Measurements from ENCODE around the gene OSER1. TPM values are rescaled to one million over a fixed set of nuclear protein-coding genes. Genes with fewer than 3 reads are reported as not detected.

The OSER1 gene
- total RNA-seq, 1 donor from 2014 or later = 28.2 TPM

- no peak for DNase-seq (ENCODE audit: low spot score)
- H3K9me3 Mint-ChIP-seq (ENCODE audit: unreplicated experiment) = no peaks in the 10 kb centered on the region
- H3K4me1 Mint-ChIP-seq (ENCODE audit: unreplicated experiment) = peaks cover 3% of the 10 kb centered on the region
- H3K36me3 Mint-ChIP-seq (ENCODE audit: low read depth, unreplicated experiment) = peaks cover 7% of the 10 kb centered on the region
- no peak for TF ChIP-seq CTCF (IDR thresholded peaks at IDR 0.05; ENCODE audit: unreplicated experiment)
- H3K27me3 Mint-ChIP-seq (ENCODE audit: unreplicated experiment) = peaks cover 2% of the 10 kb centered on the region
- H3K4me3 Mint-ChIP-seq (ENCODE audit: unreplicated experiment) = no peak overlapping the region
- H3K27ac Mint-ChIP-seq (ENCODE audit: unreplicated experiment) = no peak overlapping the region
Measured at GRCh38 chr20:44154521-44155001, 56.0 kb downstream of the OSER1 start.

- Mint-ChIP-seq H3K27ac (ENCODE audit: unreplicated experiment) (peak overlapping the region; percentile 36), H3K4me3 (ENCODE audit: unreplicated experiment) (no peak overlapping the region), H3K27me3 (ENCODE audit: unreplicated experiment) (no peaks in the 10 kb centered on the region), H3K9me3 (ENCODE audit: unreplicated experiment) (no peaks in the 10 kb centered on the region), H3K4me1 (ENCODE audit: unreplicated experiment) (peaks cover 5% of the 10 kb centered on the region), H3K36me3 (ENCODE audit: low read depth, unreplicated experiment) (no peaks in the 10 kb centered on the region)
- TF ChIP-seq CTCF (IDR thresholded peaks at IDR 0.05; ENCODE audit: unreplicated experiment) = no peak
- DNase-seq (ENCODE audit: low spot score) = no peak
Measured at GRCh38 chr20:44153636-44154043, 56.9 kb downstream of the OSER1 start.

- Mint-ChIP-seq H3K9me3 (ENCODE audit: unreplicated experiment) (no peaks in the 10 kb centered on the region), H3K27me3 (ENCODE audit: unreplicated experiment) (peaks cover 1% of the 10 kb centered on the region), H3K4me3 (ENCODE audit: unreplicated experiment) (no peak overlapping the region), H3K27ac (ENCODE audit: unreplicated experiment) (no peak overlapping the region), H3K36me3 (ENCODE audit: low read depth, unreplicated experiment) (no peaks in the 10 kb centered on the region), H3K4me1 (ENCODE audit: unreplicated experiment) (peaks cover 5% of the 10 kb centered on the region)
- TF ChIP-seq CTCF (IDR thresholded peaks at IDR 0.05; ENCODE audit: unreplicated experiment) = no peak
- DNase-seq (ENCODE audit: low spot score) = no peak
Measured at GRCh38 chr20:44151621-44152416, 58.8 kb downstream of the OSER1 start.

GRCh38 chr20:44146272-44146671 is 64.3 kb downstream of the OSER1 start:
- Mint-ChIP-seq H3K4me3 (ENCODE audit: unreplicated experiment) (no peak overlapping the region), H3K36me3 (ENCODE audit: low read depth, unreplicated experiment) (no peaks in the 10 kb centered on the region), H3K4me1 (ENCODE audit: unreplicated experiment) (peaks cover 9% of the 10 kb centered on the region), H3K9me3 (ENCODE audit: unreplicated experiment) (no peaks in the 10 kb centered on the region), H3K27me3 (ENCODE audit: unreplicated experiment) (peaks cover 8% of the 10 kb centered on the region), H3K27ac (ENCODE audit: unreplicated experiment) (peak overlapping the region; percentile 54)
- no peak for TF ChIP-seq CTCF (IDR thresholded peaks at IDR 0.05; ENCODE audit: unreplicated experiment)
- DNase-seq (ENCODE audit: low spot score) = no peak

Other genes with a start within 250 kb of the OSER1 start
- 0.80 TPM for gene JPH2, start 23.6 kb downstream of the OSER1 start, total RNA-seq (ENCODE audit: unreplicated experiment)
- gene GDAP1L1, start 36.5 kb upstream of the OSER1 start, total RNA-seq (ENCODE audit: unreplicated experiment) = 1.7 TPM
- 2.8 TPM for gene FITM2, start 100.4 kb upstream of the OSER1 start, total RNA-seq (ENCODE audit: unreplicated experiment)
- gene R3HDML, start 126.3 kb upstream of the OSER1 start, total RNA-seq (ENCODE audit: unreplicated experiment) = not detected
- not detected for gene HNF4A, start 144.9 kb upstream of the OSER1 start, total RNA-seq (ENCODE audit: unreplicated experiment)